Measurements from ENCODE around the gene RTEL1. TPM values are rescaled to one million over a fixed set of nuclear protein-coding genes. Genes with fewer than 3 reads are reported as not detected.

RTEL1 gene
- total RNA-seq, 2 donors from 2014 or later: 7.3 to 50.4 TPM

DNA sequence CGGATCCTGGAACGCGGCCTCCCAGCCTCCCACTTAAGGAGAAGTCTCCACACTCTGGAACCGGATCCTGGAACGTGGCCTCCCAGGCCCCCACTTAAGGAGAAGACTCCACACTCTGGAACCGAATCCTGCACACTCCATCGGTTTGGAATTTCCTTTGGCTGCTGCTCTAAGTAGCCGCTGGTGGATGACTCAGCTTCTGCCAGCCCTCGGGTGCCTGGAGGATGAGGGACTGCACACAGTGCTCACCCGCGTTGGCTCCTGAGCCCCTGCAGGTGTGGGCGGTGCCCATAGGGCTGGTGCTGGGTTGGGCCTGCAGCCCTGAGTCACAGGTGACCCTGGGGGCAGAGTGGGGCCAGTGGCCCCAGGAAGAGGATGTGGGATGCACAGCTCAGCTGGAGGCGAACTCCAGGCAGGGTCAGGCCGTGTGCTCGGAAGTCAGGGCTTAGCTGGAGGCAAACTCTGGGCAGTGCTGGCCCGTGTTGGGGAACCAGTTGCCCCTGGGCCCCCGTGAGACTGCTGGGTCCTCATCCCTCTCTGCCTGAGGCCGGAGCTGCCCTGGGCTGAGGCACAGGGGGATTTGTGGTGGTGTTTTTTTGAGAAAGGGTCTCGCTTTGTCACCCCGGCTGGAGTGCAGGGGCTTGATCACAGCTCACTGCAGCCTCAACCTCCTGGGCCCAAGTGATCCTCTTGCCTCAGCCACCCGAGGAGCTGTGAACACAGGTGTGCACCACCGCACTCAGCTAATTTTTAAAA is 24.4 kb downstream of the RTEL1 start:
- TF ChIP-seq, protein P1, sequence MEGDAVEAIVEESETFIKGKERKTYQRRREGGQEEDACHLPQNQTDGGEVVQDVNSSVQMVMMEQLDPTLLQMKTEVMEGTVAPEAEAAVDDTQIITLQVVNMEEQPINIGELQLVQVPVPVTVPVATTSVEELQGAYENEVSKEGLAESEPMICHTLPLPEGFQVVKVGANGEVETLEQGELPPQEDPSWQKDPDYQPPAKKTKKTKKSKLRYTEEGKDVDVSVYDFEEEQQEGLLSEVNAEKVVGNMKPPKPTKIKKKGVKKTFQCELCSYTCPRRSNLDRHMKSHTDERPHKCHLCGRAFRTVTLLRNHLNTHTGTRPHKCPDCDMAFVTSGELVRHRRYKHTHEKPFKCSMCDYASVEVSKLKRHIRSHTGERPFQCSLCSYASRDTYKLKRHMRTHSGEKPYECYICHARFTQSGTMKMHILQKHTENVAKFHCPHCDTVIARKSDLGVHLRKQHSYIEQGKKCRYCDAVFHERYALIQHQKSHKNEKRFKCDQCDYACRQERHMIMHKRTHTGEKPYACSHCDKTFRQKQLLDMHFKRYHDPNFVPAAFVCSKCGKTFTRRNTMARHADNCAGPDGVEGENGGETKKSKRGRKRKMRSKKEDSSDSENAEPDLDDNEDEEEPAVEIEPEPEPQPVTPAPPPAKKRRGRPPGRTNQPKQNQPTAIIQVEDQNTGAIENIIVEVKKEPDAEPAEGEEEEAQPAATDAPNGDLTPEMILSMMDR (IDR thresholded peaks at IDR 0.05): no peak
- TF ChIP-seq POLR2A (IDR thresholded peaks at IDR 0.05): no peak
- Histone ChIP-seq H3K27me3 (no peaks in the 10 kb centered on the region), H3K36me3 (replicated peaks in 1 of 2; ENCODE audit: insufficient read depth in 1 of 2, low read depth in 2 of 2) (no peaks in the 10 kb centered on the region), H3K4me1 (peaks cover 26% of the 10 kb centered on the region), H3K4me3 (no peak overlapping the region), H3K27ac (peak overlapping the region in 3 of 4 donors; percentile 28 to 68 (median 32)), H3K9me3 (no peaks in the 10 kb centered on the region)
- ATAC-seq (peak; percentile 57), DNase-seq (peak; percentile 25 to 56 (median 45))
- intact Hi-C loops (cut with DNase I): no loop called here
- 71 to 80% methylated on average over 5 to 18 of the region's 22 CpGs for WGBS, 2 donors

DNA sequence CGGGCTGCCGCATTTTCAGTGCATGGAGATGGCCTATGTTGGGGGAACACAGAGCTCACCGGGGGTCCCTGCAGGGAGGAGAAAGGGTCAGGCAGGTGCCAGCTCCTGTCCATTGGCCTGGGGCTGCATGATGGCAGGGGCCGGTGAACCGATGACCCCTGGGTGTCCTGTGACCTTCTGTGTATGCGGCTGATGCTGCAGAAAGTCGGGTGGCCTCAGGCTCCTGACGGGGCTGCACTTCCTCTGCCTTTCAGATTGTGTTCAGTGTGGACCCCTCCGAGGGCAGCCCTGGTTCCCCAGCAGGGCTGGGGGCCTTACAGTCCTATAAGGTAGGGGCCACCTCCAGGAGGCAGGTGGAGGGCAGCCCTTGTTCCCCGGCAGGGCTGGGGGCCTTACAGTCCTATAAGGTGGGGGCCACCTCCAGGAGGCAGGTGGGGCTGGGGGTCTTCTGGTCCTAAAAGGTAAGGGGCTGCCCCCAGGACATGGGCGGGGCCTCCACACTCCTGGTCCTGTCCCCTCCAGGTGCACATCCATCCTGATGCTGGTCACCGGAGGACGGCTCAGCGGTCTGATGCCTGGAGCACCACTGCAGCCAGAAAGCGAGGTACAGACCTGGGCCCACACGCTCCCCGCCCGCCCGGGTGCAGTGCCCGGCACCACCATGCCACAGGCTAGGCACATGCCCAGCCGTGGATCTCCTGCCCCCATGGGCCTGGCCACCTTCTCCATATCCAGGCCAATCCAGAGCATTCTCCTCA is 27.3 kb downstream of the RTEL1 start:
- DNase-seq (no peak), ATAC-seq (no peak)
- Histone ChIP-seq H3K36me3 (replicated peaks in 1 of 2; ENCODE audit: insufficient read depth in 1 of 2, low read depth in 2 of 2) (no peaks in the 10 kb centered on the region), H3K4me3 (no peak overlapping the region), H3K9me3 (no peaks in the 10 kb centered on the region), H3K4me1 (peaks cover 30% of the 10 kb centered on the region), H3K27me3 (no peaks in the 10 kb centered on the region), H3K27ac (peak overlapping the region in 2 of 4 donors; percentile 73 to 77)
- 80 to 86% methylated on average over 7 to 19 of the region's 21 CpGs for WGBS, 2 donors
- intact Hi-C loops (cut with DNase I): no loop called here
- TF ChIP-seq, protein P1 (IDR thresholded peaks at IDR 0.05): no peak
- TF ChIP-seq POLR2A (IDR thresholded peaks at IDR 0.05): no peak

DNA sequence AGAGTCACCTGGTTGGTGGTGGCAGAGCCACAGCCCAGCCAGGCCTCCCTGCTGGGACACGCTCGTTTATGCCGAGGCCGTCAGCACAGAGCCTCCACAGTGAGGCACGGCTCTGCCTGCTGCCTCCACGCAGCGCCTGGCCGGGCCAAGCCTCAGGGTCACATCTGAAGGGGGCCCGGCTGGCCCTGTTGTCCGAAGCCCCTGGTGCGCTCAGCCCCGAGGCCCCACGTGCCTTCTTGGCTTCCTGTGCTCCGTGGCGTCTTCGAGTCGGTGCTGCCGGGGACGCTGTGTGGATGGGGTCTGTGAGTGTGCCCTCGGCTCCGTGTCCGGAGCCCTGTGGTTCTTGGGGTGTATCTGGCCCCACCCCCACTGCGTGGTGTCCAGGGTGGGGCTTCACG is 28.0 kb downstream of the RTEL1 start:
- peak overlapping the region; percentile 6 to 77 (median 60) for H3K27ac ChIP-seq
- DNase-seq: no peak
- TF ChIP-seq, protein P1 (IDR thresholded peaks at IDR 0.05): no peak
- TF ChIP-seq POLR2A (IDR thresholded peaks at IDR 0.05): no peak
- H3K9me3 ChIP-seq: no peaks in the 10 kb centered on the region
- 88% methylated on average over 7 of the region's 24 CpGs; no CpG with 5 or more reads in 1 of the 2 donors for WGBS, 2 donors
- H3K27me3 ChIP-seq: no peaks in the 10 kb centered on the region
- no peak overlapping the region for H3K4me3 ChIP-seq
- peaks cover 30% of the 10 kb centered on the region for H3K4me1 ChIP-seq
- intact Hi-C loops (cut with DNase I): no loop called here
- H3K36me3 ChIP-seq (replicated peaks in 1 of 2; ENCODE audit: insufficient read depth in 1 of 2, low read depth in 2 of 2): no peaks in the 10 kb centered on the region
- no peak for ATAC-seq

DNA sequence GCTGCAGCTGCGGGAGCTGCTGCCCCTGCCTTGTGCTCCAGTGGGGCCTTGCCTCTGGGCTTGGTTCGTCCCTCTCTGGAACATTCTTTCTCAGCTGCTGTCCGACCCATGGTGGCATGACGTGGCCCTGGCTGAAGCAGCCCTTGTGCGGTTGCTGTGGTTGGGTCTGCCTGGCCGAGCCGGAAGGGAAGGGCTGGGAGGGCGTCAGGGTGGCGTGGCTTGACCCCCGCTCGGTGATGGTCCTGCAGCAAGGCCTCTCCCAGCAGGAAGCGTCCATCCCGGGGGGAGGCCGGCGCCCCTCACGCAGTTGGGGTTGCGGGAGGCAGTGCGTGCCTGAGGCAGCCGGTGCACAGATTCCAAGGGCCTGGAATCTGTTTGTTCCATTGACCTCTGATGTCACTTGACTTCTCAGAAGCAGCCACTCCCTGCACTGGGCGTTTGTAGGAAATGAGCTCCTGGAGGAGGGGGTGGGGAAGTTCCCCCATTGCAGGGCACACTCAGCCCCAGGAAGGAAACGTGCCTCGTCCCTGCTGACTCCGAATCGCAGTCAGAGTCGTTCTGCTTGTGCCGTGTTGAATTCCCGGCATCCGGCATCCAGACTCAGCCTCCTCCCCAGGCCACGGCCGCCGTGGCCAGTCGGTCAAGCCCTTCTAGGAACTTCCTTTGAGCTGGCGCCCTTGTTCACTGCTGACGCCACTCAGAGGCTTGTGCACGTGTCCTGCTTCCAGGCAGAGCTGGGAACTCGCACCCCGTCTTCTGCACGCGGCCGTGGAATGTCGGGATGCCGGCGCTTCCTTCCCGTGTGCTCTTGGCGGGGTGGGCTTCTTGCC is 28.6 kb downstream of the RTEL1 start:
- TF ChIP-seq, protein P1 (IDR thresholded peaks at IDR 0.05): no peak
- no peak for TF ChIP-seq POLR2A (IDR thresholded peaks at IDR 0.05)
- Histone ChIP-seq H3K27me3 (no peaks in the 10 kb centered on the region), H3K27ac (peak overlapping the region; percentile 6 to 77 (median 64)), H3K4me1 (peaks cover 26% of the 10 kb centered on the region), H3K36me3 (replicated peaks in 1 of 2; ENCODE audit: insufficient read depth in 1 of 2, low read depth in 2 of 2) (no peaks in the 10 kb centered on the region), H3K4me3 (no peak overlapping the region), H3K9me3 (no peaks in the 10 kb centered on the region)
- DNase-seq: peak; percentile 30 to 75 (median 46)
- ATAC-seq: peak; percentile 54
- 60 to 78% methylated on average over 10 to 37 of the region's 45 CpGs for WGBS, 2 donors
- intact Hi-C loops (cut with DNase I): no loop called here

Measured in body of pancreas (tissue), 4 donors.